Osteocyte (in vitro differentiated cells): ENCODE data around the gene DDX41. TPM values are rescaled to one million over a fixed set of nuclear protein-coding genes. Genes with fewer than 3 reads are reported as not detected.
A peak's percentile ranks its signal among the peaks of the same experiment; 100 is the strongest.
"Not testable (repeated sequence)": the region's sequence is repeated elsewhere in the genome, so short reads cannot be mapped to it uniquely, and the experiment has no call there.

Experiments
- DNase-seq: peaks from one replicate; pipeline ENCODE4 v3.0.0; 2021; ENCODE audit warnings: mixed read lengths; ENCODE audit not compliant: unreplicated experiment; ENCODE audit errors: extremely low spot score
- H3K27ac Mint-ChIP-seq: one replicate; pipeline ENCODE4 v1.8.0; 2021; ENCODE audit warnings: mild to moderate bottlenecking, mixed read lengths; ENCODE audit not compliant: unreplicated experiment
- H3K27me3 Mint-ChIP-seq: one replicate; pipeline ENCODE4 v1.8.0; 2021; ENCODE audit warnings: mixed read lengths; ENCODE audit not compliant: unreplicated experiment
- H3K36me3 Mint-ChIP-seq: one replicate; pipeline ENCODE4 v1.8.0; 2021; ENCODE audit warnings: mixed read lengths; ENCODE audit not compliant: unreplicated experiment
- H3K4me1 Mint-ChIP-seq: one replicate; pipeline ENCODE4 v1.8.0; 2021; ENCODE audit warnings: mixed read lengths; ENCODE audit not compliant: unreplicated experiment
- H3K4me3 Mint-ChIP-seq: one replicate; pipeline ENCODE4 v1.8.0; 2021; ENCODE audit warnings: mild to moderate bottlenecking, moderate library complexity, mixed read lengths; ENCODE audit not compliant: unreplicated experiment
- H3K9me3 Mint-ChIP-seq: one replicate; pipeline ENCODE4 v1.8.0; 2021; ENCODE audit warnings: mixed read lengths; ENCODE audit not compliant: unreplicated experiment
- CTCF ChIP-seq: fragments of 200-600 bp; sonication (generic); IDR thresholded peaks from 2 replicates; pipeline ENCODE4 v1.5.0; 2021; ENCODE audit warnings: antibody characterized with exemption, mild to moderate bottlenecking, moderate library complexity
- long read RNA-seq: library from polyadenylated mRNA; unstranded; transcript quantifications from one replicate; pipeline ENCODE4 v2.0.0, GENCODE V29; 2021
- total RNA-seq: library from RNA; stranded (reverse); gene quantifications from 2 replicates; pipeline ENCODE4 v1.2.1, GENCODE V29; 2021

Gene DDX41
- total RNA-seq = 68.7 and 83.1 TPM in 2 replicates
- long read RNA-seq, transcript DDX41-201 (16 exons, 2,137 nt) = minor isoform, 20 of 156 reads
- long read RNA-seq, transcript DDX41-208 (17 exons, 2,607 nt) = major isoform, 111 of 156 reads
- long read RNA-seq, partial matches to known transcripts = 7 of 156 reads
- long read RNA-seq, other reads (novel, unspliced or antisense) = 14 of 156 reads

DNA sequence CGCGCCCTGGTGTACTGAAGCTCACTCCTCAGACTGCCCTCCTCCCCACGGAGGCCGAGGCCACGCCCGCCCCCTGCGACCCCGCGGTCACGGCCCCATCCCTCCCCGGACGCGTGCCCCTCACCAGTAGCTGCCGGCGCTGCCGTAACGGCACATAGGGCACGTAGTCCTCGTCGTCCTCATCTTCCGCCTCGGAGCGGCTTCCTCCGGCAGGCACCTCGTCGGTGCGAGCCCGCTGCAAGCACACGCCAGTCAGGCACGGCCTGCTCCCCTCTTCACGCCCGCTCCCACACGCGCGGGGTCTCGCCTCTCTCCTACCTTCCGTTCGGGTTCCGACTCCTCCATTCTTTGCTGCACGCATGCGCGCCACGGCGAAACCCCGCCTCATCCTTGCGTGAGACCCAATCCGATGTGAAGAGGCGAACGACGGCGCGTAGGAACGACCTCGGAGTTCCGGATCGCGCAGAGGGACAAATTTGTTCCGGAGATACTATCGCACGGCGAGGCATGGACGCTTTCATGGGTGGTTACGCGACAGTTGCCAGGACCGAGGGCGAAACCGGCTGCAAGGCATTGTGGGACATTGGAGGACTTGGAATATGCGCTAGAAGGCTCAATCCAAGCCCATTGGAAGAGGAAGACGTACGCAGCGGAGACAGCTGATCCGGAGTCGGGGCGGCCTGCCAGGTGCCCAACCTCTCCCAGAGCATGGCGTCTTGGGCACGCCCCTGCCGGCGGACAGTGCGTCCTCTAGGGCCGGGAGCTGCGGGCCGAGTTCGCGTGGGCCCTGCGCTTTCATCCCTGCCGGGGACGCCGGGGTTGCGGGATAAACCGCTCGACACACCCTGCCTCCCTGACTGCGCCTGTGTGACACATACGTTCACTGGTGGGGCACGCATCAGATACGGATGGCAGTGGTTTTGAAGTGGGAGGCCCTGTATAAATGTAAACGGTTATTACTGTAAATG, at the start of gene DDX41:
Gene DDX41 (minus strand): TSS at position 361 of the 968 bp plus-strand sequence. CDS start 16 bp downstream, at position 345.
- Mint-ChIP-seq H3K36me3 (peaks cover 27% of the 10 kb centered on the region), H3K9me3 (no peaks in the 10 kb centered on the region), H3K4me1 (peaks cover 33% of the 10 kb centered on the region), H3K4me3 (peak within 1 kb of the TSS; percentile 97), H3K27ac (peak within 1 kb of the TSS; percentile 90), H3K27me3 (no peaks in the 10 kb centered on the region)
- peak; percentile 98 for DNase-seq
- no peak for TF ChIP-seq CTCF

DNA sequence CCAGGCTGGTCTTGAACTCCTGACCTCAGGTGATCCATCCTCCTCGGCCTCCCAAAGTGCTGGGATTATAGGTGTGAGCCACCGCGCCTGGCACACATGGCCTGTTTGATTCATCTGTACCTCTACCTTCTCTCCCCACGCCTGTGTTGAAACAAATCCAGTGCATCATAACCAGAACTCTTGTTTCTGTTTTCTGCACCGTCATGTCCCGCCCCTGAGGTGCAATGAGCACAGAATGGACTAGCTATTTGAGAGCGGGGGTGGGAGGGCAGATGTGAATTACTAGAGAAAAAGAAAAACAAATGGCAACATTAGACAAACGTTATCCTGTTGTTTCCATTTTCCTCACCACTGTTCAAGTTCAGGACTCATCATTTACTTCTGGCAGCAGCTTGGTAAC, 48.3 kb upstream of the DDX41 start:
- TF ChIP-seq CTCF = no peak
- Mint-ChIP-seq H3K4me1 (peaks cover 4% of the 10 kb centered on the region), H3K4me3 (no peak overlapping the region), H3K27ac (no peak overlapping the region), H3K36me3 (no peaks in the 10 kb centered on the region), H3K9me3 (peaks cover 5% of the 10 kb centered on the region), H3K27me3 (peaks cover 9% of the 10 kb centered on the region)
- DNase-seq = no peak

DNA sequence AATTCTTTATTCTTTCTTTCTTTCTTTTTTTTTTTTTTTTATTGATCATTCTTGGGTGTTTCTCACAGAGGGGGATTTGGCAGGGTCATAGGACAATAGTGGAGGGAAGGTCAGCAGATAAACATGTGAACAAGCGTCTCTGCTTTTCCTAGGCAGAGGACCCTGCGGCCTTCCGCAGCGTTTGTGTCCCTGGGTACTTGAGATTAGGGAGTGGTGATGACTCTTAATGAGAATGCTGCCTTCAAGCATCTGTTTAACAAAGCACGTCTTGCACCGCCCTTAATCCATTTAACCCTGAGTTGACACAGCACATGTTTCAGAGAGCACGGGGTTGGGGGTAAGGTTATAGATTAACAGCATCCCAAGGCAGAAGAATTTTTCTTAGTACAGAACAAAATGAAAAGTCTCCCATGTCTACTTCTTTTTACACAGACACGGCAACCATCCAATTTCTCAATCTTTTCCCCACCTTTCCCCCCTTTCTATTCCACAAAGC, 42.7 kb upstream of the DDX41 start:
- not testable (repeated sequence) for H3K27ac Mint-ChIP-seq, H3K9me3 Mint-ChIP-seq, DNase-seq, H3K36me3 Mint-ChIP-seq, H3K4me3 Mint-ChIP-seq, H3K27me3 Mint-ChIP-seq
- H3K4me1 Mint-ChIP-seq = peaks cover 11% of the 10 kb centered on the region

DNA sequence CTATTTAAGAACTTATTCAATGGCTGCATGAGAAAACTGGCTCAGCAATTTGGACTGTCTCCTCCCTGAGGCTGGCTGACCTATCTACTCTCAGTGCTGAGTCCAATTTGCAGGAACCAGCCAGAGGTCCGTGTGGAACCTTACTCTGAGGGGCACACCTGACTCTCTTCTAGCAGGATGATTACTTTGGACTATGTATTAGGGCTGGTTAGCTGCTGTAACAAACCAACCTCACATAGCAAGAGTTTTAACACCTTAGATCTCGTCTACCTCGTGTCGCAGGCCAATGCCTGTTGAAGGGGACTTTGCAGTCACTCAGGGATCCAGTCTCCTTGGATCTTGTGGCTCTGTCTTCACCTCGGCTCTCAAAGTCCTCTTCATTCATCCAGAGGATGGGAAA, 41.0 kb upstream of the DDX41 start:
- DNase-seq = no peak
- no peak for TF ChIP-seq CTCF
- peaks cover 5% of the 10 kb centered on the region for H3K9me3 Mint-ChIP-seq
- H3K27me3 Mint-ChIP-seq = no peaks in the 10 kb centered on the region
- no peak overlapping the region for H3K27ac Mint-ChIP-seq
- H3K4me3 Mint-ChIP-seq = no peak overlapping the region
- peaks cover 20% of the 10 kb centered on the region for H3K4me1 Mint-ChIP-seq
- H3K36me3 Mint-ChIP-seq = no peaks in the 10 kb centered on the region

DNA sequence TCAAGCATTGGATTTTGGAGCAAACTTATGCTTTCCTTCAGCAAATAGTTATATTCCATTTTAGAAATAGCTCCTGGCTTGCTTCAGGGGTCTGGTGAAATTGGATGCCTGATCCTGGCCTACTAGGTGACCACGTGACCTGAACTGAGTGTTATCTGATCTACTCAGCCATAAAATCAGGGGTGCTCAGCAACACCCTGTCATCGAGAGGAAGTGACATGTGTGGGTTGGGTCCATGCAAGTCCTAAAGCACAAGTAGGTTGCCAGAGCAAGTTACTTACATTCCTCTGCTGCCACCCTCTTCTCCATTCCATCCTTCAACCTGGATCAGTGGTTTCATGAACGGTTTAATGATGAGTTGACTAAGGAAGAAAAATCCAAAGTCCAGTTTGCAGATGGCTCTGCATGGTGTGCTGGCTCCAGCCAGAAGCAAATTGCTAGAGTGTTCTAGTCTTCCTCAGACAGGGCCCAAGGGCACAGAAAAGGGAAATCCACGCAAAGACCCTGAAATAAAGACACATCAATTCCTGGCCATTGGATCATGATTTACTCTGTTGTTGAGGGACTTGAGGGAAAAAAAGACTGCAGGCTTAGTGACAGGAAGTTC, 40.4 kb upstream of the DDX41 start:
- Mint-ChIP-seq H3K4me3 (no peak overlapping the region), H3K9me3 (peaks cover 5% of the 10 kb centered on the region), H3K27ac (no peak overlapping the region)

More for the DNA sequence above, 40.4 kb upstream of the DDX41 start:
- no peak for TF ChIP-seq CTCF
- Mint-ChIP-seq H3K4me1 (peaks cover 26% of the 10 kb centered on the region), H3K27me3 (no peaks in the 10 kb centered on the region), H3K36me3 (peaks cover under 1% of the 10 kb centered on the region)
- DNase-seq = no peak
